DND-41 (cell line): Measurements from ENCODE around the gene RGS7BP.

Experiments used
- EZH2 ChIP-seq: IDR thresholded peaks from 3 replicates; pipeline ENCODE4 v1.6.1; 2012; ENCODE audit warnings: borderline replicate concordance, low read depth, mild to moderate bottlenecking, moderate library complexity, low read length, inconsistent platforms; ENCODE audit not compliant: severe bottlenecking
- TF ChIP-seq, protein P1 (sequence below): IDR thresholded peaks from 2 replicates; pipeline ENCODE4 v1.5.1; 2012; ENCODE audit warnings: borderline replicate concordance, low read length, moderate library complexity, mild to moderate bottlenecking; ENCODE audit not compliant: poor library complexity, severe bottlenecking; ENCODE audit errors: extremely low read depth

DNA sequence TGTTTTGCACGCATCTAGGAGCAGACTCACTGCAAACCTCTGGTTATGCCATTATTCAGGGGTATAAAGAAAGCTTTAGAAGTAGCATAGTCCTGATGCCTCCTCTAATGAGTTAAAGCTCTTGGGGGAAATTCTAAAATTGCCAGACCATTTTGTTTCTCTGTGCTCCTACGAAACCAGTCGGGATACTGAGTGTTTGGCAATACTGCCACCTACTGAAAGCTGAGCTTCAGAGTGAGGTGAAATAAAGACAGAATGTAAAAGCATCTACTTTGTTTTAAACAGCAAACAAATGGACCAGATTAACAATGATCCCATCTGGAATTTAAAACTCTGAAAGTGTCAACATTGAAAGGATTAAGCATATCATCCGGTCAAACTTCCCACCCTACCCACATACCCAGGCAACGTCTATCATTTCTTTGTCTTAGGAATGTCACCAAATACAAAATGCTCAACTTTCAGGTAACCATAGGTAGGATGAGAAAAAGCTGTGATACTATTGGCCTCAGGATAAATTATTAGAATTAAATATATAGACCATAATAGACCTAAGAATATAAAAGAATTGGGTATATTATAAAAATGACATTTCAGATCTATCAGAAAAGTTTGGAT, 106.6 kb downstream of the RGS7BP start:
- no peak for TF ChIP-seq EZH2
- TF ChIP-seq, protein P1, sequence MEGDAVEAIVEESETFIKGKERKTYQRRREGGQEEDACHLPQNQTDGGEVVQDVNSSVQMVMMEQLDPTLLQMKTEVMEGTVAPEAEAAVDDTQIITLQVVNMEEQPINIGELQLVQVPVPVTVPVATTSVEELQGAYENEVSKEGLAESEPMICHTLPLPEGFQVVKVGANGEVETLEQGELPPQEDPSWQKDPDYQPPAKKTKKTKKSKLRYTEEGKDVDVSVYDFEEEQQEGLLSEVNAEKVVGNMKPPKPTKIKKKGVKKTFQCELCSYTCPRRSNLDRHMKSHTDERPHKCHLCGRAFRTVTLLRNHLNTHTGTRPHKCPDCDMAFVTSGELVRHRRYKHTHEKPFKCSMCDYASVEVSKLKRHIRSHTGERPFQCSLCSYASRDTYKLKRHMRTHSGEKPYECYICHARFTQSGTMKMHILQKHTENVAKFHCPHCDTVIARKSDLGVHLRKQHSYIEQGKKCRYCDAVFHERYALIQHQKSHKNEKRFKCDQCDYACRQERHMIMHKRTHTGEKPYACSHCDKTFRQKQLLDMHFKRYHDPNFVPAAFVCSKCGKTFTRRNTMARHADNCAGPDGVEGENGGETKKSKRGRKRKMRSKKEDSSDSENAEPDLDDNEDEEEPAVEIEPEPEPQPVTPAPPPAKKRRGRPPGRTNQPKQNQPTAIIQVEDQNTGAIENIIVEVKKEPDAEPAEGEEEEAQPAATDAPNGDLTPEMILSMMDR, result peak; percentile 77
